ENCODE data around the gene MASP2.

DNA sequence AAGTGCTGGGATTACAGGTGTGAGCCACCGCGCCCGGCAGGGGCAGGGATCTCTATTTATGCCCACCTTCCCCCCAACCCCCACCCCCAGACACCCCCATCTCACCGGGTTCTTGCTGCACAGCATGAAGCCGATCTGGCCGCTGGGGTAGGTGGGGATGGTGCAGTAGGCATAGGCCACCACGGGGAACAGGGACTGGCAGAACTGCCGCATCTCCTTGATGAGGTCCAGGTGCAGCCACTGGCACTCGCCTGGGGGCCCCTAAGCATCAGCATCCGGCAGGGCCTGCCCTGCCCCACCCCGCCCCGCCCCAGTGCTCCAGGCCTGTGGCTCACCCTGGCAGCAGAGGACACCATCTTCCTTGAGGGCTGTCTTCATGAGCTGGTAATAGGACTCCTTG, 8.6 kb upstream of the MASP2 start:
- no peak for TF ChIP-seq POLR2A (IDR thresholded peaks at IDR 0.05)
- TF ChIP-seq, protein P1, sequence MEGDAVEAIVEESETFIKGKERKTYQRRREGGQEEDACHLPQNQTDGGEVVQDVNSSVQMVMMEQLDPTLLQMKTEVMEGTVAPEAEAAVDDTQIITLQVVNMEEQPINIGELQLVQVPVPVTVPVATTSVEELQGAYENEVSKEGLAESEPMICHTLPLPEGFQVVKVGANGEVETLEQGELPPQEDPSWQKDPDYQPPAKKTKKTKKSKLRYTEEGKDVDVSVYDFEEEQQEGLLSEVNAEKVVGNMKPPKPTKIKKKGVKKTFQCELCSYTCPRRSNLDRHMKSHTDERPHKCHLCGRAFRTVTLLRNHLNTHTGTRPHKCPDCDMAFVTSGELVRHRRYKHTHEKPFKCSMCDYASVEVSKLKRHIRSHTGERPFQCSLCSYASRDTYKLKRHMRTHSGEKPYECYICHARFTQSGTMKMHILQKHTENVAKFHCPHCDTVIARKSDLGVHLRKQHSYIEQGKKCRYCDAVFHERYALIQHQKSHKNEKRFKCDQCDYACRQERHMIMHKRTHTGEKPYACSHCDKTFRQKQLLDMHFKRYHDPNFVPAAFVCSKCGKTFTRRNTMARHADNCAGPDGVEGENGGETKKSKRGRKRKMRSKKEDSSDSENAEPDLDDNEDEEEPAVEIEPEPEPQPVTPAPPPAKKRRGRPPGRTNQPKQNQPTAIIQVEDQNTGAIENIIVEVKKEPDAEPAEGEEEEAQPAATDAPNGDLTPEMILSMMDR (IDR thresholded peaks at IDR 0.05), result no peak

Measured in tibial nerve (tissue), 3 donors.